GM19372 (cell line): ENCODE results near the gene COQ2.
"Not testable (repeated sequence)": the region's sequence is repeated elsewhere in the genome, so short reads cannot be mapped to it uniquely, and the experiment has no call there.

ENCODE experiments used
- ATAC-seq: cut with Tn5 transposase; IDR thresholded peaks from one replicate; pipeline ENCODE4 v1.9.1; 2021; ENCODE audit warnings: mild to moderate bottlenecking, low read depth, moderate library complexity; ENCODE audit not compliant: unreplicated experiment

The COQ2 gene

DNA sequence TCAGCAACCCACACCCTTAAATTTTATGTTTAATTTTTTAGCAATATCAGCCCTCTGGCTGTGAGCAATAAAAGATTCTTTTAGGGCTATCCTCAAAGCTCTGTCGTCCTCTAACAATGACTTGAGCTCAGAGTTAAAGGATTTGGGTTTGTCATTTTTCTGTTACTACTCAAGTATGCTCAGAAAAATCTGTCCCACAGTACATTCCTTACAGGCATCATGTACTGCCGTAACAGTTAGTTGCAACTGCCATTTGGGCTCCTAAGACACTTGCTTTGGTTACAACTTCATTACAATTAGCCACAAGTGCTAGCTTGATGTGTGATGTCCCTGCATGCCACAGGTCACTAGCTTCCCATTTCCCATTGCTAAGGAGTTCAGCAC is 33.2 kb downstream of the COQ2 start:
- no peak for ATAC-seq

- no peak for ATAC-seq
Observed at GRCh38 chr4:83250687-83251446, 33.7 kb downstream of the COQ2 start.

DNA sequence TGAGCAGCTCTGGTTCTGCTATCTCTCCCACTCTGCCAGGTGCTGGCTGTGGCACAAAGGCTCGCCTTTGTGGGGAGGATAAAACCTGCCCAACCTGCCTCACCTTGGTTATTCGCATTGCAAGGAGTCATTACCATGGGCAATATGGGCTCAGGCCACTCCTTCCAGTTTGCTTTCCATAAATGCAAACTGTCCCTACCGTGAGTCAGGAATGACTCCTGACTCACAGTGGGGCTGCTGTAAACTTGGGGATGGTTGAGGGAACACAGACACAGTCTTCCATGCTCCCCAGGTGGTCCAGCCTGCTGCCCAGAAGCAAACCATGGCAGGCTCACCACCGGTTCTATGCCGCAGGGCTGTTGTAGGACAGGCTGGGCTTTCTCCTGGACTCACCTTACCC is 36.1 kb downstream of the COQ2 start:
- no peak for ATAC-seq

- no peak for ATAC-seq
Observed at GRCh38 chr4:83247415-83248357, 36.9 kb downstream of the COQ2 start.

DNA sequence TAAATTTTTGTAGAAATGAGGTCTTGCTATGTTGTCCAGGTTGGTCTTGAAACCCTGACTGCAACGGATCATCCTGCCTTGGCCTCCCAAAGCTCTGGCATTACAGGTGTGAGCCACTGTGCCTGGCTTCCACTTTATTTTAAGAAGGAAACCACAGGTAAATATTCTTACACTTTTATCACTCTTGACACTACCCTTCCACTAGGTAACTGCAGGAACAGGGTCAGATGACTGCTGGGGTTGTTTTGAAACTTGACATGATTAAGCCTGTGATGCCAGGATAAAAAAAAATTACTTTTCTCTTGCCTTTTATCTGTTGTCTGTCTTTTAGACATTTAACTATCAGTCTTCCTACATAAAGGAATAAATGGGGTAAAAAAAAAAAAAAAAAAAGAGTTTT is 43.5 kb downstream of the COQ2 start:
- no peak for ATAC-seq

- peak; percentile 89 for ATAC-seq
Observed at GRCh38 chr4:83240379-83240875, 44.2 kb downstream of the COQ2 start.

- no peak for ATAC-seq
Observed at GRCh38 chr4:83238393-83239248, 46.0 kb downstream of the COQ2 start.

GRCh38 chr4:83237591-83237990 is 47.0 kb downstream of the COQ2 start:
- ATAC-seq = no peak

GRCh38 chr4:83235645-83236133 is 48.9 kb downstream of the COQ2 start:
- ATAC-seq = not testable (repeated sequence)

- no peak for ATAC-seq
Observed at GRCh38 chr4:83234902-83235644, 49.5 kb downstream of the COQ2 start.

DNA sequence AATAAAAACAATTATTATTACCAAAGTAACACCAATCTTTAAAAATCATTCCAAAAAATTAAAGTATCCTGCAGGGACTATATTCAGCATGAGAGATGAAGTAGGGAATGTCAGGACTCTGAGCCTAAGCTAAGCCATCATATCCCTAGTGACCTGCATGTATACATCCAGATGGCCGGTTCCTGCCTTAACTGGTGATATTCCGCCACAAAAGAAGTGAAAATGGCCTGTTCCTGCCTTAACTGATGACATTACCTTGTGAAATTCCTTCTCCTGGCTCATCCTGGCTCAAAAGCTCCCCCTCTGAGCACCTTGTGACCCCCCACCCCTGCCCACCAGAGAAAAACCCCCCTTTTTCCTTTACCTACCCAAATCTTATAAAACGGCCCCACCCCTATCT is 50.2 kb downstream of the COQ2 start:
- not testable (repeated sequence) for ATAC-seq

- ATAC-seq = no peak
Observed at GRCh38 chr4:83232082-83232481, 52.5 kb downstream of the COQ2 start.

- ATAC-seq = peak; percentile 62
Observed at GRCh38 chr4:83231620-83232076, 53.0 kb downstream of the COQ2 start.

DNA sequence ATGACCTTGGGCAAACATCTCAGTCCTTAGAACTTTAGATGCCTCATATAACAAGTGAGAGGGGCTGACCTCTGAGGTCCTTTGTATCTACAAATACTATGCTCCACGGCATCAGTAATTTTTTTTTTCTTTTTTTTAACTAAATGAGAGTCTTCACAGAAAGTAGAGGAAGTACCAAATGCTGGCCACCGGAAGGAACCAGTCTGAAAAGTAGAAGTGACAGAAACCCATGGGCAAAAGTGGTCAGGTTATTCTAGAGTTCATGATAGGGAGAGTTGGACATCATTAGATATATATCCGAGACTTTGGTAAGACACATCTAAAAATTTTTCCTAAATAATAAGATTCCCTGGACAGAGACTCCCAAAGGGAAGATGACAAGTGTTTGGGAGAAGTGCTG is 53.7 kb downstream of the COQ2 start:
- no peak for ATAC-seq

- ATAC-seq = no peak
Observed at GRCh38 chr4:83229791-83230190, 54.8 kb downstream of the COQ2 start.

- ATAC-seq = no peak
Observed at GRCh38 chr4:83228231-83228630, 56.4 kb downstream of the COQ2 start.

- ATAC-seq = no peak
Observed at GRCh38 chr4:83224502-83225197, 59.9 kb downstream of the COQ2 start.

DNA sequence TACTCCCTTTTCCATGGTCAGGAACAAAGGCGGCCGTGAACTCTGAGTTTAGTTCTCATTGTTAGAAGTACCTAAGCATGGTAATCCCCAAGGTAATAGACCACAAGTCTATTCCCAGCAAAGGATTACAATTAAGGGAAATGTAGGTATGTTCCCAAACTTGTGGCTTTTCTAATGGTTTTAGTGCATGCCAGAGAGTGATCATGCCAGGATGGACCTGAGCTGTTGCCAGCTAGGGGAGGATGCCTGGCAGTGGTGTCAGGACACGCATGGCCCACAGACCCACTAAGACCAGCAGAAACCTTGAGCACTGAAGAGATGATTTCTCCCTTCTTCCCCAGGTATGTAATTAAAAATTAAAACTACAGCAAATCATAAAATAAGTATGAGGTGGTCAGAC is 60.8 kb downstream of the COQ2 start:
- no peak for ATAC-seq

- peak; percentile 36 for ATAC-seq
Observed at GRCh38 chr4:83221897-83222441, 62.6 kb downstream of the COQ2 start.
